ENCODE measurements around the gene BMP5. TPM values are rescaled to one million over a fixed set of nuclear protein-coding genes. Genes with fewer than 3 reads are reported as not detected.

The BMP5 gene
- total RNA-seq, 1 donor from 2014 or later = 0.50 TPM

DNA sequence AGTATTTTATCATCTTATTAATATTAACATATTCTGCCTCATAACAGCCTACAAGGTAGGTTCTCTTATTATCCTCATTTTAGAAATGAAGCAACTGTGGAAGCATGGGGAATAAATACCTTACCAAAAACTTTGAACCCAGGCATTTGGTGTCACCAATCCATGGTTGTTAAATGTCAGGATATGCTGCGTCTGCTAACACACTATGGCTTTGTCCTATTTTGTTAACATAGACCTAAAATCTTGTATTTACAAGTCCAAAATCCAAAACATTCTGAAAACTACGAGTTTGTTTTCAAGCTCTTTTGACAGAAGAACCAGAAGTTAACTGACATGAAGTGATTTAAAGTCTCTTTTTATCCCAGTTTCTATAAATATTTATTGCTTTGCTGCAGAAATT, 53.4 kb downstream of the BMP5 start:
- Mint-ChIP-seq H3K27me3 (ENCODE audit: low read depth, unreplicated experiment) (no peaks in the 10 kb centered on the region), H3K36me3 (ENCODE audit: low read depth, unreplicated experiment) (no peaks in the 10 kb centered on the region), H3K27ac (ENCODE audit: unreplicated experiment) (no peak overlapping the region), H3K9me3 (ENCODE audit: unreplicated experiment) (no peaks in the 10 kb centered on the region), H3K4me3 (ENCODE audit: unreplicated experiment) (no peak overlapping the region), H3K4me1 (ENCODE audit: low read depth, unreplicated experiment) (peaks cover 13% of the 10 kb centered on the region)
- no peak overlapping the region for H3K27ac ChIP-seq (ENCODE audit: low read depth, low read length)
- H3K4me3 ChIP-seq (ENCODE audit: insufficient read depth, low read depth, low read length) = no peak overlapping the region
- H3K9ac ChIP-seq (ENCODE audit: low read length) = no peak overlapping the region
- H2AFZ ChIP-seq (ENCODE audit: low read depth, low read length) = no peak overlapping the region
- H3K4me1 ChIP-seq (ENCODE audit: insufficient read depth, low read length) = no peaks in the 10 kb centered on the region
- TF ChIP-seq, protein P1, sequence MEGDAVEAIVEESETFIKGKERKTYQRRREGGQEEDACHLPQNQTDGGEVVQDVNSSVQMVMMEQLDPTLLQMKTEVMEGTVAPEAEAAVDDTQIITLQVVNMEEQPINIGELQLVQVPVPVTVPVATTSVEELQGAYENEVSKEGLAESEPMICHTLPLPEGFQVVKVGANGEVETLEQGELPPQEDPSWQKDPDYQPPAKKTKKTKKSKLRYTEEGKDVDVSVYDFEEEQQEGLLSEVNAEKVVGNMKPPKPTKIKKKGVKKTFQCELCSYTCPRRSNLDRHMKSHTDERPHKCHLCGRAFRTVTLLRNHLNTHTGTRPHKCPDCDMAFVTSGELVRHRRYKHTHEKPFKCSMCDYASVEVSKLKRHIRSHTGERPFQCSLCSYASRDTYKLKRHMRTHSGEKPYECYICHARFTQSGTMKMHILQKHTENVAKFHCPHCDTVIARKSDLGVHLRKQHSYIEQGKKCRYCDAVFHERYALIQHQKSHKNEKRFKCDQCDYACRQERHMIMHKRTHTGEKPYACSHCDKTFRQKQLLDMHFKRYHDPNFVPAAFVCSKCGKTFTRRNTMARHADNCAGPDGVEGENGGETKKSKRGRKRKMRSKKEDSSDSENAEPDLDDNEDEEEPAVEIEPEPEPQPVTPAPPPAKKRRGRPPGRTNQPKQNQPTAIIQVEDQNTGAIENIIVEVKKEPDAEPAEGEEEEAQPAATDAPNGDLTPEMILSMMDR (IDR thresholded peaks at IDR 0.05; ENCODE audit: insufficient read depth, low read depth, low read length) = no peak
- TF ChIP-seq EZH2 (IDR thresholded peaks at IDR 0.05; ENCODE audit: insufficient read depth, low read length) = no peak
- FAIRE-seq (no peak), DNase-seq (ENCODE audit: low read depth) (no peak)
- H3K36me3 ChIP-seq (ENCODE audit: insufficient read depth, low read length) = no peaks in the 10 kb centered on the region
- H3K4me2 ChIP-seq (ENCODE audit: low read length) = no peak overlapping the region
- H3K79me2 ChIP-seq (ENCODE audit: insufficient read depth, low read length) = no peaks in the 10 kb centered on the region
- no peaks in the 10 kb centered on the region for H3K27me3 ChIP-seq (ENCODE audit: insufficient read depth, low read length)
- H3K9me3 ChIP-seq (ENCODE audit: insufficient read depth, low read depth, low read length) = no peaks in the 10 kb centered on the region
- H4K20me1 ChIP-seq (ENCODE audit: insufficient read depth, low read length) = no peaks in the 10 kb centered on the region

DNA sequence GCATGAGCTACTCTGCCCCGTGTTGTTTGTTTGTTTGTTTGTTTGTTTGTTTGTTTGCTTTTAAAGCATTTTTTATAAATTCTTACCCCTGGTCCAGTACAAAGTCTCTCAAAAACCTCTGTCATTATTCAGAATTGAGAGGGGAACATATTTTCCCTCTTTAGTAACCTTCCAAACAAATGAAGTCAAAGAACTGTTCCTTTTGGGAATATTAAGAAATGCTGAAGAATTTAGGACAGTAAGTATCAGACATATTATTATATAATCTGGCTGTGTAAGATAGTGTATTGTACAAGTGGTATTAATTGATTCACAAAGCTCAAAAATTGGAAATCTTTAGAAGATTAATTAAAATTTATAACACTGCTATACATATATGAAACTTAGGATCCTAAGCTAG, 54.7 kb downstream of the BMP5 start:
- TF ChIP-seq EZH2 (IDR thresholded peaks at IDR 0.05; ENCODE audit: insufficient read depth, low read length) = no peak
- TF ChIP-seq, protein P1 (IDR thresholded peaks at IDR 0.05; ENCODE audit: insufficient read depth, low read depth, low read length) = no peak
- H3K9me3 Mint-ChIP-seq (ENCODE audit: unreplicated experiment) = peaks cover 4% of the 10 kb centered on the region
- H3K4me3 Mint-ChIP-seq (ENCODE audit: unreplicated experiment) = no peak overlapping the region
- no peaks in the 10 kb centered on the region for H3K27me3 Mint-ChIP-seq (ENCODE audit: low read depth, unreplicated experiment)
- Histone ChIP-seq H3K4me3 (ENCODE audit: insufficient read depth, low read depth, low read length) (no peak overlapping the region), H3K4me1 (ENCODE audit: insufficient read depth, low read length) (no peaks in the 10 kb centered on the region), H4K20me1 (ENCODE audit: insufficient read depth, low read length) (no peaks in the 10 kb centered on the region), H2AFZ (ENCODE audit: low read depth, low read length) (no peak overlapping the region), H3K4me2 (ENCODE audit: low read length) (no peak overlapping the region), H3K9me3 (ENCODE audit: insufficient read depth, low read depth, low read length) (no peaks in the 10 kb centered on the region), H3K79me2 (ENCODE audit: insufficient read depth, low read length) (no peaks in the 10 kb centered on the region), H3K27me3 (ENCODE audit: insufficient read depth, low read length) (no peaks in the 10 kb centered on the region), H3K36me3 (ENCODE audit: insufficient read depth, low read length) (no peaks in the 10 kb centered on the region), H3K9ac (ENCODE audit: low read length) (no peak overlapping the region), H3K27ac (ENCODE audit: low read depth, low read length) (no peak overlapping the region)
- FAIRE-seq (no peak), DNase-seq (ENCODE audit: low read depth) (no peak)
- H3K36me3 Mint-ChIP-seq (ENCODE audit: low read depth, unreplicated experiment) = no peaks in the 10 kb centered on the region
- H3K4me1 Mint-ChIP-seq (ENCODE audit: low read depth, unreplicated experiment) = peaks cover 9% of the 10 kb centered on the region
- no peak overlapping the region for H3K27ac Mint-ChIP-seq (ENCODE audit: unreplicated experiment)

DNA sequence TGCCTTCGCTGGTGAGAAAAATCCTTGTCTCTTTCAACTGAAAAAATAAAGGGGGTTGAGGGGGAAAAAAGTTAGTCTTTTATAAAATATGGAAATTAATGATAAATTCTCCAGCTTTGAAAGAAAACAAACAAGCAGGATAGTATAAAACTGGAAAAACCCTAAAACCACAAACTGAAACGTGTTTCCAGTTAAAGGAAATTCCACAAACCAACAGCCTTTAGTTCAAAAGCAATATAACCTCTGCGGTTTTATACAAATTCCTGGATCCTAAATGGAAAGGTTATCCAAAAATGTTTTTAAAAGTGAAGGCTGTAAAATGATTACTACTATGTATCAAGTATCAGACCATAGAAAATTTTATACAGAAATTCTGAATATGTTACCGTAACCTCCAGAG, 55.6 kb downstream of the BMP5 start:
- FAIRE-seq (no peak), DNase-seq (ENCODE audit: low read depth) (no peak)
- Histone ChIP-seq H2AFZ (ENCODE audit: low read depth, low read length) (no peak overlapping the region), H3K9me3 (ENCODE audit: insufficient read depth, low read depth, low read length) (no peaks in the 10 kb centered on the region), H3K4me2 (ENCODE audit: low read length) (no peak overlapping the region), H3K79me2 (ENCODE audit: insufficient read depth, low read length) (no peaks in the 10 kb centered on the region), H3K27me3 (ENCODE audit: insufficient read depth, low read length) (no peaks in the 10 kb centered on the region), H3K36me3 (ENCODE audit: insufficient read depth, low read length) (no peaks in the 10 kb centered on the region), H3K4me3 (ENCODE audit: insufficient read depth, low read depth, low read length) (no peak overlapping the region), H3K4me1 (ENCODE audit: insufficient read depth, low read length) (no peaks in the 10 kb centered on the region), H4K20me1 (ENCODE audit: insufficient read depth, low read length) (no peaks in the 10 kb centered on the region), H3K9ac (ENCODE audit: low read length) (no peak overlapping the region), H3K27ac (ENCODE audit: low read depth, low read length) (no peak overlapping the region)
- TF ChIP-seq, protein P1 (IDR thresholded peaks at IDR 0.05; ENCODE audit: insufficient read depth, low read depth, low read length) = no peak
- TF ChIP-seq EZH2 (IDR thresholded peaks at IDR 0.05; ENCODE audit: insufficient read depth, low read length) = no peak
- H3K27ac Mint-ChIP-seq (ENCODE audit: unreplicated experiment) = no peak overlapping the region
- H3K4me3 Mint-ChIP-seq (ENCODE audit: unreplicated experiment) = no peak overlapping the region
- H3K27me3 Mint-ChIP-seq (ENCODE audit: low read depth, unreplicated experiment) = no peaks in the 10 kb centered on the region
- peaks cover 4% of the 10 kb centered on the region for H3K9me3 Mint-ChIP-seq (ENCODE audit: unreplicated experiment)
- H3K4me1 Mint-ChIP-seq (ENCODE audit: low read depth, unreplicated experiment) = peaks cover 3% of the 10 kb centered on the region
- H3K36me3 Mint-ChIP-seq (ENCODE audit: low read depth, unreplicated experiment) = no peaks in the 10 kb centered on the region
